Fibroblast of mammary gland (primary cell): ENCODE results near the gene MRPL43.
A peak's percentile ranks its signal among the peaks of the same experiment; 100 is the strongest.

Experiments used
- DNase-seq: peaks from one replicate; pipeline ENCODE4 v3.0.0-alpha.2; 2010; ENCODE audit warnings: low read depth
- H3K4me3 ChIP-seq: 2 replicates; pipeline ENCODE4 v1.5.1; 2011; ENCODE audit warnings: low read depth, mild to moderate bottlenecking, low read length, moderate library complexity; ENCODE audit not compliant: control insufficient read depth
- CTCF ChIP-seq: conservative IDR thresholded peaks from 2 replicates; pipeline ENCODE4 v1.5.1; 2011; ENCODE audit warnings: low read depth, low read length, inconsistent platforms; ENCODE audit not compliant: control insufficient read depth, insufficient read depth

Gene MRPL43

GRCh38 chr10:100970914-100971811 is 16.1 kb downstream of the MRPL43 start:
- TF ChIP-seq CTCF = no peak
- no peak for DNase-seq
- no peak overlapping the region for H3K4me3 ChIP-seq

GRCh38 chr10:100970076-100970913 is 17.0 kb downstream of the MRPL43 start:
- DNase-seq = no peak
- no peak for TF ChIP-seq CTCF
- H3K4me3 ChIP-seq = peak overlapping the region; percentile 52

- peak within 1 kb of the TSS; percentile 52 for H3K4me3 ChIP-seq
- DNase-seq = peak; percentile 21
- peak; percentile 70 for TF ChIP-seq CTCF
Observed at GRCh38 chr10:100969187-100970075, 17.9 kb downstream of the MRPL43 start, which contains the start of gene SEMA4G. Gene SEMA4G, plus strand, starts transcription at chr10:100969504. Its CDS starts 3,409 bp downstream, at chr10:100972913.

GRCh38 chr10:100968863-100969186 is 18.5 kb downstream of the MRPL43 start:
- no peak for DNase-seq
- H3K4me3 ChIP-seq = peak overlapping the region; percentile 52
- TF ChIP-seq CTCF = no peak

GRCh38 chr10:100968062-100968736 is 19.1 kb downstream of the MRPL43 start:
- no peak overlapping the region for H3K4me3 ChIP-seq
- no peak for DNase-seq
- TF ChIP-seq CTCF = no peak

- no peak for TF ChIP-seq CTCF
- no peak overlapping the region for H3K4me3 ChIP-seq
Observed at GRCh38 chr10:100967332-100967731, 20.0 kb downstream of the MRPL43 start.

More at GRCh38 chr10:100967332-100967731, 20.0 kb downstream of the MRPL43 start:
- DNase-seq = no peak
